GM18505 (cell line): ENCODE data around the gene ADGRL1.

ENCODE experiments used
- ATAC-seq: cut with Tn5 transposase; IDR thresholded peaks from one replicate; pipeline ENCODE4 v1.9.1; 2021; ENCODE audit not compliant: unreplicated experiment
- POLR2A ChIP-seq: IDR thresholded peaks from 4 replicates; pipeline ENCODE4 v1.6.1; 2011; ENCODE audit warnings: borderline replicate concordance; ENCODE audit not compliant: insufficient read depth, insufficient read length; ENCODE audit errors: extremely low read depth

Gene ADGRL1

GRCh38 chr19:14161305-14161704, 44.7 kb downstream of the ADGRL1 start:
- ATAC-seq = no peak
- no peak for TF ChIP-seq POLR2A

DNA sequence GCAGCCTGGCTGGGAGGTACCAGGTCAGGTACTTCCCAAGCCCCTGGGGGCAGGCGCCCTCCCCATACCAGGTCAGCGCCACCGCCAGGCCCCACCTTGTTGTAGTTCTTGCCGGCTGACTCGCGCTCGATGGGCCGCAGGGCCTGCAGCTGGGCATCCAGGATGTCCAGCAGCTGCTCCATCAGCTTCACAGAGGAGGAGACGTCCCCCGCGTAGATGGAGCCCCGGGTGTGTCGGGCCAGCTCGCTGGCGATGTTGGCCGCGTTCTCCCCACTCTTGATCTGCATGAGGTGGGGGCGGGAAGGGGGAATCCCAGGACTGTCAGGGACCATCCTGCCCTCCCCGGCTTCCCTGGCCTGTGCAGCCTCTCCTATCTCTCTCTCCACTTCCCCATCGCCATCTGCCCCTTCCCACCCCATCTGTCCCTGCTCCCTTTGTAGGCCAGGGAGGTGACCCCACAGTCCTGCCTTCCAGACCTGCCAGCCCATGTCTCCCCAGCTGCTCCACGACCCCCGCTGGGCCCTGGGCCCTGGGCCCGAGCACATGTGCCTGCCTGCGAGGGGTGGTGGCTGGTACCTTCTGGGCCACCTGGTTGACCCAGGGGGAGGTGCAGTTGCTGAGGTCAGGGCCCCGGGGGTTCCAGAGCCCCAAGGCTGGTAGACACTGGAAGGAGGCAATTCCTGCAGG, 45.8 kb downstream of the ADGRL1 start:
- TF ChIP-seq POLR2A = no peak
- ATAC-seq = no peak

- no peak for TF ChIP-seq POLR2A
These were observed 46.9 kb downstream of the ADGRL1 start for GRCh38 chr19:14159059-14159458.

DNA sequence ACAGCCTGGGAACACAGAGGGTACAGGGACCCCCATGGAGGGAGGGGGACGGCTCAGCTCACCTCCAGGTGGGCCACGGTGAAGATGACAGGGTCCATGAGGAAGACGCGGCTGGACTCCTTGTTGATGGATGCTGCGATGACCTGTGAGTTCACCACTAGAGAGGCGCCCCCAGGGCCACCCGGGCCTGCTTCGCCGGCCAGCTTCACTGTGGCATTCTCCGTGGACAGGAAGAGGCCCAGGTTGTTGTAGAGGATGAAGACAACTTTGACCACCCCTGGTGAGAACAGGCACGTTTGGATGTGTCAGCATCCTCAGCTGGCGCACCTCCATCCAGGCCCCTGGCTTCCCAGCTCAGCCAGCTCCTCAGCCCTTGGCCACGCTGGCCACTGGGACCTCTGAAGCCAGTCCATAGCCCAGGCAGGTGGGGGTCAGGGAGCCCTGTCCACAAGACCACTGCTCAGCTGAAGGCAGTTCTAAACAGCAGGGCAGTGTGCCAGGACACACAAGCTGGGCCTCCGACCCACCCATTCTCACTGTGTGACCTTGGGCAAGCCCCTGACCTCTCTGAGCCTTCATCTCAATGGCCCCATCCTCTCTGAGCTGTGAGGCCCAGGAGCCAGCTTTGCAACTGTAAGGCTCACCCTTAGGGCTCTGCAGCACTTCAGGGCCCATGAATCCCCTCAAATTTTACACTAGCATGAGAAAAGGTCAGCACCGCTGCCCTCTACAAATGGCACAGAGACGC, 47.5 kb downstream of the ADGRL1 start:
- ATAC-seq = no peak
- no peak for TF ChIP-seq POLR2A

More at GRCh38 chr19:14159059-14159458, 46.9 kb downstream of the ADGRL1 start:
- ATAC-seq = no peak

DNA sequence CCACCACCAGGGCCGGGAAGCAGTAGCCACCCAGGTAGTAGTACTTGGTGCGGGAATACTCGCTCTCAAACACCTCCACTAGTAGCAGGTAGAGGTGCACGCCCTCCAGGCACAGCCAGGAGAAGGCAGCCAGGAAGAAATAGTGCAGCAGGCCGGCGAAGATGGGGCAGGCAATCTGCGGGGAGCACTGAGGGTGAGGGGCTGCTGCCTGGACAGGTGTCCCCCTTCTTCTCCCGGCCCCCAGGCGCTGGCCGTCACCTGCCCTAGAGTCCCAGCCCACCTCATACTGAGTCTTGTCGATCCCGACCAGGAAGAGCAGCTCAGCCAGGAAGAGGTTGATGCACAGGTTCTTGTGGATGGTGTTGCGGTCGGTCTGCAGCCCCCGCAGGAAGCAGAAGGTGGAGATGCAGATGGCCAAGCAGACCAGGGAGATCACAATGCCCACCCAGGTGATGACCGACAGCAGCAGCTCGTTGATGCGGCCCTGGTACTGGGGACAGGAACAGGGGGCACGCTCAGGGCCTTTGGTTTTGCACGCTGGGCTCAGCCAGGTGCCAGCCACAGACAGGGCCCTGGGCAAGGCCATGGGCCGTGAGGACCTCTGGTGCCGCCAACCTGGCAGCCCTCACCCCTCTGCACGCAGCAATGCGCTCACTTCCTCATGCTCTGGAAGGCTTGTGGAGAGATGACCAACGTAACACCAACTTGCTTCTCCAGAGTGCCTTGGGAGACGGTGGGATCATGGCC, 48.8 kb downstream of the ADGRL1 start:
- ATAC-seq = no peak
- TF ChIP-seq POLR2A = no peak

DNA sequence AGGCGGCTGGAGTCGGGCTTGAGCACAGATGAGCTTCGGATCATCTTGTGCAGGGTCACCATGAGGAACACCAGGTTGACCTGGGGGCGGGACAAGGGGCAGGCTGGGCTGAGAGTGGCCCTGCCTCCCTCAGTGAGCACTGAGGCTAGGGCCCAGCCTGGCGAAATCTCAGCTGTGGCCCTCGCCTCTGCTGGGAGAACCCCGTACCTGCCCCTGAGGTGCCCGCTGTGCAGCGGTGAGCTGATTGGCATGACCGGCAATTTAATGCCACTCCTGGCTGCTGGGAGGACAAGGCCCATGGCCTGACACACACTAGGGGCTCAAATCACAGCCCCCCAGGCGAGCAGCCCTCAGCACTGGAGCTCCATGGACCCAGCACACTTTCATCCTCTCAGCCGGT, 49.8 kb downstream of the ADGRL1 start:
- no peak for ATAC-seq
- TF ChIP-seq POLR2A = no peak

DNA sequence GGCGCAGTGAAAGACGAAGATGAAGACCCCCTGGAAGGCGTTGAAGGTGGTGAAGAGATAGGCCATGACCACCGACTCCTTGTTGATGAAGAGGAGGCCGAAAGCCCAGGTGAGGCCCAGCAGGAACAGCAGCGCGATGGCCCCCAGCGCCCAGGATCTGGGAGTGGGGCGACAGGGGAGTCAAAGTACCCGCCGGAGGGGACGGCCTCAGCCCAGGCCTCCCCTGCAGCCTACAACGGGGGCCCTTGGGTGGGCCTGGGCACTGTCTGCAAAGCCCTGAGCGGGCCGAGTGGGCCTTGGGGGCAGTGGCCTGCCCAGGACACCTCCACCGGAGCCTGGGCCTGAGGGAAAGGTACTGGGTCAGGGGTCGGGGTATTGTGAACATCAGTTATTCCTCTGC, 50.6 kb downstream of the ADGRL1 start:
- TF ChIP-seq POLR2A = no peak
- no peak for ATAC-seq

DNA sequence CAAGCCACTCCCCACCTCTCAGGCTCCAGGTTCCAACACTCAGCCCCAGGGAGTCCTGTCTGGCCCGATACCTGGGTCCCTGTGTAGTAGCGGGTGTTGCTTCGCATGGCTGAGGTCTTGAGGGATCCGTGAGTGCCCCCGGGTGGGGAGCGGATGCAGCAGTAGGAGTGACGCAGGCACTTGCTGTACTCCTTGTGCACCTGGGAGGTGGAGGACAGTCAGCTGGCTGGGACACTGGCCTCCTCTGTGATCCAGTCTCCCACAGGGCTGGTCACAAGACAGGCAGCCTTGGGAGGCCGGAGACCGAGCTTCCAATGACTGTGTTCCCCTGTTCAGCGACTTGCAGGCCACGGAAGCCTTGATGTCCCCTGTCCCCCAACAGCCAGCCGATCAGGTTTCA, 53.3 kb downstream of the ADGRL1 start:
- no peak for TF ChIP-seq POLR2A
- no peak for ATAC-seq

DNA sequence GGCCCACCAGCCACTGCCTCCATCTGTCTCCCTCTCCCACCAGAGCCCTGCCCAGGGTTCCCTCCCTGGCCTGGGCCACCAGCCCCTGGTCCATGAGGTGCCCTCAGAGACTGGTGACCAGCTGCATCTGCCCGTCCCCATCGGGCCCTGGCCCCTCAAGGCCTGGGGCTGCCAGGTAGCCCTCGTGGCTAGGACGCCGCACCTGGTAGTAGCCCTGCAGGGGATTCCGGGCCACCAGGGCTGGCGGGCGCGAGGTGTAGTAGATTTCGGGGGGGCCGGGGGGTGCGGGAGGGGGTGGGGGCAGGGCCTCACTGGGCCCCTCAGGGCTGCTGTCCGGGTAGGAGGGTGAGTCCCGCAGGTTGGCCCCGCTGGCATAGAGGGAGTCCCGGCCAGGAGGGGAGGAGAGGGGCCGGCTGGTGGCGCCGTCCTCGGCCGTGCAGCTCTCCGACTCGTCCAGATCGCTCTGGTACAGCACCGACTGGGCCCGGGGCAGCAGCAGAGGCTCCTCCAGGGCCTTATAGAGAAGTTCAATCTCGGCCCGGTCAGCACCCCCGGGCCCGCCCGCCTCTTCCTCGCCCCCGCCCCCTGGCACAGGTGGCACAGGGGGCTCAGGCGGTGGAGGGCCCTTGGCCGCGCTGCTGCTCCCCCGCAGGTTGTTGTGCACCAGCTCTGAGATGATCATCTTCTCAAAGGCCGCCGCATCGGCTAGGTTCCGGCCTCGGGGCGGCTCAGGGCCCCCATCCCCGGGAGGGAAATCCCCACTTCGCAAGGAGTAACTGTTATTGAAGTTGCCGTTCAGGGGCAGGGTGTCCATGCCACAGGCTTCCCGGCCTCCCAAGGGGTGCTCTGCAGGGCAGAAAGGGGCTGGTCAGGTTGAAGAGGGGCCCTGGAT, 55.0 kb downstream of the ADGRL1 start:
- TF ChIP-seq POLR2A = no peak
- ATAC-seq = no peak

GRCh38 chr19:14150041-14150769, 55.8 kb downstream of the ADGRL1 start:
- no peak for TF ChIP-seq POLR2A
- ATAC-seq = no peak

- no peak for ATAC-seq
- no peak for TF ChIP-seq POLR2A
These were observed 56.4 kb downstream of the ADGRL1 start for GRCh38 chr19:14149509-14149994.
